HepG2 (cell line): Measurements from ENCODE around the gene NOXO1. TPM values are rescaled to one million over a fixed set of nuclear protein-coding genes. Genes with fewer than 3 reads are reported as not detected.

ENCODE experiments used
- ATF7 ChIP-seq, 2 experiments: fragments of 450-650 bp in 1 of 2; sonication (generic) in 1 of 2; formaldehyde crosslinking in 1 of 2; IDR thresholded peaks; 2 replicates each; pipeline versions ENCODE4 v1.4.0 to v1.6.1; 2016 to 2020; ENCODE audit warnings: antibody characterized with exemption in 1 of 2, mild to moderate bottlenecking in 1 of 2, missing genetic modification reagents in 1 of 2
- ATM ChIP-seq: fragments of 450-650 bp; IDR thresholded peaks from 2 replicates; pipeline ENCODE4 v1.7.1; 2017; ENCODE audit warnings: mild to moderate bottlenecking, borderline replicate concordance
- E2F2 ChIP-seq: sonication (generic); formaldehyde crosslinking; IDR thresholded peaks from 2 replicates; pipeline ENCODE4 v1.4.0; 2020; ENCODE audit warnings: missing genetic modification reagents, borderline replicate concordance
- HOXA5 ChIP-seq: sonication (generic); formaldehyde crosslinking; IDR thresholded peaks from 2 replicates; pipeline ENCODE4 v1.4.0; 2020; ENCODE audit warnings: missing genetic modification reagents
- JUN ChIP-seq: sonication (generic); formaldehyde crosslinking; IDR thresholded peaks from 2 replicates; pipeline ENCODE4 v1.4.0; 2020; ENCODE audit warnings: mild to moderate bottlenecking, missing genetic modification reagents
- PHF20 ChIP-seq: sonication (generic); formaldehyde crosslinking; IDR thresholded peaks from 2 replicates; pipeline ENCODE4 v1.5.0; 2020; ENCODE audit warnings: mild to moderate bottlenecking, missing genetic modification reagents
- SKI ChIP-seq: fragments of 450-650 bp; IDR thresholded peaks from one replicate; pipeline ENCODE4 v1.6.1; 2018; ENCODE audit warnings: mild to moderate bottlenecking; ENCODE audit not compliant: partially characterized antibody
- SNRNP70 ChIP-seq: fragments of 200-400 bp; formaldehyde crosslinking; IDR thresholded peaks from 2 replicates; pipeline ENCODE4 v1.6.1; 2017; ENCODE audit warnings: mild to moderate bottlenecking, low read depth, low read length, moderate library complexity
- THRA ChIP-seq: sonication (generic); formaldehyde crosslinking; IDR thresholded peaks from 2 replicates; pipeline ENCODE4 v1.4.0; 2020; ENCODE audit warnings: missing genetic modification reagents, borderline replicate concordance
- XRCC5 ChIP-seq: fragments of 200-400 bp; formaldehyde crosslinking; optimal IDR thresholded peaks from 2 replicates; pipeline ENCODE3; 2017; ENCODE audit warnings: mild to moderate bottlenecking, low read length
- ZBTB7A ChIP-seq: sonication (generic); formaldehyde crosslinking; IDR thresholded peaks from 2 replicates; pipeline ENCODE4 v1.8.0; 2022; ENCODE audit warnings: mild to moderate bottlenecking, missing genetic modification reagents
- ZFP36L1 ChIP-seq: sonication (generic); formaldehyde crosslinking; IDR thresholded peaks from 2 replicates; pipeline ENCODE4 v1.8.0; 2022; ENCODE audit warnings: mild to moderate bottlenecking, missing genetic modification reagents, moderate library complexity
- ZFP37 ChIP-seq: sonication (generic); formaldehyde crosslinking; IDR thresholded peaks from 2 replicates; pipeline ENCODE4 v1.4.0; 2020; ENCODE audit warnings: missing genetic modification reagents, borderline replicate concordance
- ZNF251 ChIP-seq: sonication (generic); formaldehyde crosslinking; IDR thresholded peaks from 2 replicates; pipeline ENCODE4 v1.9.0; 2021; ENCODE audit warnings: mild to moderate bottlenecking, missing genetic modification reagents
- ZNF253 ChIP-seq: sonication (generic); formaldehyde crosslinking; IDR thresholded peaks from 2 replicates; pipeline ENCODE4 v1.8.0; 2022; ENCODE audit warnings: mild to moderate bottlenecking, missing genetic modification reagents, borderline replicate concordance
- ZNF276 ChIP-seq: sonication (generic); formaldehyde crosslinking; IDR thresholded peaks from 2 replicates; pipeline ENCODE4 v1.4.0; 2020; ENCODE audit warnings: mild to moderate bottlenecking, low read depth, missing genetic modification reagents
- ZNF333 ChIP-seq: sonication (generic); formaldehyde crosslinking; IDR thresholded peaks from 2 replicates; pipeline ENCODE4 v1.4.0; 2020; ENCODE audit warnings: mild to moderate bottlenecking, missing genetic modification reagents, borderline replicate concordance
- ZNF563 ChIP-seq: sonication (generic); formaldehyde crosslinking; IDR thresholded peaks from 2 replicates; pipeline ENCODE4 v1.8.0; 2022; ENCODE audit warnings: mild to moderate bottlenecking, moderate library complexity, missing genetic modification reagents
- ZNF577 ChIP-seq: sonication (generic); formaldehyde crosslinking; IDR thresholded peaks from 2 replicates; pipeline ENCODE4 v1.4.0; 2020; ENCODE audit warnings: mild to moderate bottlenecking, low read depth, missing genetic modification reagents, borderline replicate concordance
- ZNF598 ChIP-seq: sonication (generic); formaldehyde crosslinking; IDR thresholded peaks from 2 replicates; pipeline ENCODE4 v1.5.1; 2020; ENCODE audit warnings: mild to moderate bottlenecking, missing genetic modification reagents, borderline replicate concordance
- ZNF614 ChIP-seq: IDR thresholded peaks from 2 replicates; pipeline ENCODE4 v1.6.1; 2018; ENCODE audit warnings: missing biosample characterization, missing genetic modification reagents, inconsistent platforms, borderline replicate concordance
- ZNF772 ChIP-seq: sonication (generic); formaldehyde crosslinking; IDR thresholded peaks from 2 replicates; pipeline ENCODE4 v1.5.0; 2020; ENCODE audit warnings: mild to moderate bottlenecking, missing genetic modification reagents
- ZNF776 ChIP-seq: sonication (generic); formaldehyde crosslinking; IDR thresholded peaks from 2 replicates; pipeline ENCODE4 v1.4.0; 2020; ENCODE audit warnings: mild to moderate bottlenecking, missing genetic modification reagents
- polyA plus RNA-seq, 8 experiments: library from polyadenylated mRNA; depleted of rRNA in 3 of 8; stranded (reverse) in 7 of 8; unstranded in 1 of 8; fragments of >200 nt; fragmentation: Illumina TruSeq in 4 of 8; extraction: Trizol in 4 of 8; gene quantifications; 2 replicates each; pipeline versions ENCODE4 v1.2.1 to v1.2.3, GENCODE V29; 2011 to 2016; ENCODE audit warnings: low read depth in 4 of 8, missing spikeins in 1 of 8, mixed read lengths in 1 of 8; ENCODE audit not compliant: insufficient read depth in 1 of 8
- total RNA-seq, 5 experiments: library from RNA; depleted of rRNA; stranded (reverse); fragments of >200 nt; fragmentation: Illumina TruSeq; extraction: Trizol; gene quantifications; 2 replicates each; pipeline ENCODE4 v1.2.3, GENCODE V29; 2016; ENCODE audit warnings: low read depth in 1 of 5

NOXO1 gene
- total and polyA plus RNA-seq, 2 of the 13 experiments (the other 11 are each of a cell fraction or from before 2014, with no cell fraction given) = 0.69 to 1.4 TPM

GRCh38 chr16:1964506-1965395 is 16.5 kb downstream of the NOXO1 start, which contains the start of gene RPS2 (continued):
- TF ChIP-seq ZBTB7A (CRISPR knock-in tag) (no peak; the same call in 1 of the 2 replicates), ZNF253 (CRISPR knock-in tag) (no peak), ZNF598 (CRISPR knock-in tag) (no peak; the same call in 1 of the 2 replicates), ZFP37 (peak; percentile 58; the same call in 1 of the 2 replicates), XRCC5 (peak; percentile 52), THRA (CRISPR knock-in tag) (no peak), JUN (CRISPR knock-in tag) (no peak), ZNF614 (CRISPR knock-in tag) (peak; percentile 81; the same call in 1 of the 2 replicates), E2F2 (CRISPR knock-in tag) (no peak), ZNF276 (CRISPR knock-in tag) (no peak; the same call in 1 of the 2 replicates), ZNF333 (no peak), ZFP36L1 (peak; percentile 65; the same call in 1 of the 2 replicates), SKI (peak; percentile 72), SNRNP70 (no peak), ZNF251 (CRISPR knock-in tag) (no peak), ZNF577 (CRISPR knock-in tag) (no peak), ATM (no peak), ZNF776 (CRISPR knock-in tag) (peak; percentile 60; the same call in 1 of the 2 replicates), HOXA5 (CRISPR knock-in tag) (peak; percentile 85; the same call in 1 of the 2 replicates), PHF20 (peak; percentile 88), ZNF563 (CRISPR knock-in tag) (no peak; the same call in 1 of the 2 replicates), ATF7 (IDR thresholded peaks at IDR 0.05) (no peak), ATF7 (CRISPR knock-in tag; IDR thresholded peaks at IDR 0.05) (no peak), ZNF772 (CRISPR knock-in tag) (peak; percentile 91)
